Adrenal gland (tissue), 5 donors: ENCODE measurements around the gene LMBRD2.

Source experiments
- CTCF ChIP-seq, 6 experiments: fragments of 450-650 bp in 4 of 6; fragments of 200-600 bp in 2 of 6; sonication (generic) in 1 of 6; IDR thresholded peaks; 1 replicate in 5 of 6; 2 replicates in 1 of 6; pipeline versions ENCODE4 v1.5.1 to v1.8.0; 2016 to 2021; ENCODE audit warnings: antibody characterized with exemption in 6 of 6, mild to moderate bottlenecking in 2 of 6, moderate library complexity in 1 of 6
- POLR2A ChIP-seq, 2 donors: fragments of 450-650 bp; IDR thresholded peaks; one replicate each; pipeline ENCODE4 v1.6.1; 2017; ENCODE audit warnings: antibody characterized with exemption in 2 of 2, mild to moderate bottlenecking in 2 of 2, moderate library complexity in 1 of 2
- donor health status: DM: no; HTN: no; CAD: no.

GRCh38 chr5:36175043-36175442 lies 23.4 kb upstream of the LMBRD2 start:
- TF ChIP-seq POLR2A (IDR thresholded peaks at IDR 0.05) (no peak), CTCF (IDR thresholded peaks at IDR 0.05) (no peak)
